Transverse colon (tissue), 4 donors: Measurements from ENCODE around the gene E2F1. TPM values are rescaled to one million over a fixed set of nuclear protein-coding genes. Genes with fewer than 3 reads are reported as not detected.

Experiments
- DNase-seq: peaks from one replicate; pipeline ENCODE4 v3.0.0-alpha.2; 2019
- H3K27ac ChIP-seq, 4 donors: fragments of 200-600 bp; sonication (generic); 2 replicates each; pipeline ENCODE4 v1.5.1; 2016 to 2018; ENCODE audit warnings: inconsistent platforms in 4 of 4
- H3K27me3 ChIP-seq: fragments of 200-600 bp; sonication (generic); 2 replicates; pipeline ENCODE4 v1.5.1; 2017; ENCODE audit warnings: inconsistent platforms
- H3K36me3 ChIP-seq, 4 donors: fragments of 200-600 bp; sonication (generic); 2 replicates each; pipeline ENCODE4 v1.5.1; 2017 to 2019; ENCODE audit warnings: inconsistent platforms in 4 of 4
- H3K4me1 ChIP-seq, 4 donors: fragments of 200-600 bp; sonication (generic); 2 replicates each; pipeline ENCODE4 v1.5.1; 2017 to 2020; ENCODE audit warnings: inconsistent platforms in 4 of 4
- H3K4me3 ChIP-seq, 4 donors: fragments of 200-600 bp; sonication (generic); 1 replicate in 1 of 4; 2 replicates in 3 of 4; pipeline versions ENCODE4 v1.5.1 to v1.6.1; 2017 to 2019; ENCODE audit warnings: inconsistent platforms in 4 of 4
- H3K9me3 ChIP-seq, 2 donors: fragments of 200-600 bp; sonication (generic); 2 replicates each; pipeline ENCODE4 v1.5.1; 2017 to 2019; ENCODE audit warnings: inconsistent platforms in 2 of 2
- EP300 ChIP-seq: sonication (generic); formaldehyde crosslinking; IDR thresholded peaks from one replicate; pipeline ENCODE4 v1.6.1; 2017; ENCODE audit warnings: antibody characterized with exemption, low read depth
- POLR2A ChIP-seq: fragments of 450-650 bp; IDR thresholded peaks from one replicate; pipeline ENCODE4 v1.6.1; 2016; ENCODE audit warnings: antibody characterized with exemption, mild to moderate bottlenecking, moderate library complexity
- POLR2AphosphoS5 ChIP-seq, 3 donors: sonication (generic); formaldehyde crosslinking; IDR thresholded peaks; one replicate each; pipeline ENCODE4 v1.6.1; 2016; ENCODE audit warnings: antibody characterized with exemption in 3 of 3
- WGBS, 2 donors: methylation state at CpG; one replicate each; pipeline ENCODE4 v1.1.5; 2018; ENCODE audit warnings: low coverage in 1 of 2; 5-methylcytosine and 5-hydroxymethylcytosine counted together
- in situ Hi-C, 4 donors: fragments of 200-750 bp; cut with MboI; loops; one replicate each; pipeline versions ENCODE4 v1.15.0 to v1.15.1; 2017; ENCODE audit warnings: low sequenced_read_pairs in 3 of 4, low pct_ligation_motif_present in 1 of 4, low pct_unique_long_range_greater_than_20kb in 1 of 4
- intact Hi-C: fragments of 100-400 bp; cut with DNase I; formaldehyde crosslinking; loops from one replicate; pipeline ENCODE4 v1.15.1; 2023; ENCODE audit warnings: low total_unique reads
- total RNA-seq, 4 donors: library from RNA; depleted of rRNA; stranded (reverse); fragments of >200 nt; gene quantifications; one replicate each; pipeline ENCODE4 v1.1.0, GENCODE V29; 2016
- TF ChIP-seq, protein P1 (sequence below), 5 experiments: fragments of 200-600 bp in 3 of 5; fragments of 450-650 bp in 2 of 5; sonication (generic) in 3 of 5; IDR thresholded peaks; 1 replicate in 2 of 5; 2 replicates in 3 of 5; pipeline ENCODE4 v1.5.1; 2016 to 2017; ENCODE audit warnings: antibody characterized with exemption in 5 of 5, inconsistent platforms in 3 of 5, mild to moderate bottlenecking in 2 of 5, moderate library complexity in 1 of 5

E2F1 gene
- total RNA-seq, 4 donors from 2014 or later = 1.2 to 2.7 (median 2.1) TPM; not detected in 1

DNA sequence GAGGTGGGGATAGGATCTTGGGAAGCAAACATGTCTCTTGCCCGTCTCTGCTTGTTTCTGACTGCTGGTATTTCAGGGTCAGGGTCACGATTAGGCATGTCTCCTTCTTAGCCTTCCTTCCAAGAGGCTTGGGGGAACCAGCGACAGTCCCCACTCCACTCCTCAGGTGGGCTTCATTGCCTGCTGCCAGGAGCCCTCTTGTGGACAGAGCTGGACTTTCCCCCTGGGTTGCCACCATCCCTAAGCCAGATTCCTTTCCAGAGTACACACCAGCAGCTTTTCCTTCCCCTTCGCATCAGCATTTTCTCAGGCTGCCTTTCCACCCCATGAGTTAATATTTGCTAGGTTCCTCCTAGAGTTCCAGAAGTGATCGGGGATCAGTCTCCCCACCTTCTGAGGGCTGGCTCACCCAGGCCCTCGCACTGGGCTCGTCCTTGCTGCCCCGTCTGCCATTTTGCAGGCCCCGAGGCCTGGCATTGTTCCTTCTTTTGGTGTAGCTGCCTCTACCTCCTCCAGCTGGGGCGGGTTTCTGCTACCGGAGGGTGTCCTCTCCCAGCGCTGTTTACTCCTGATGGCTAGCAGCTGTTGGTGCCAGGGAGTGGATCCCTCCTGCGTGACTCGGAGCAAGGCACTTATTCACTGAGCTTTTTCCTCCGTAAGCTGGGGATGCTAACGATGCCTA is 32.8 kb downstream of the E2F1 start:
- TF ChIP-seq EP300 = no peak
- TF ChIP-seq, protein P1, sequence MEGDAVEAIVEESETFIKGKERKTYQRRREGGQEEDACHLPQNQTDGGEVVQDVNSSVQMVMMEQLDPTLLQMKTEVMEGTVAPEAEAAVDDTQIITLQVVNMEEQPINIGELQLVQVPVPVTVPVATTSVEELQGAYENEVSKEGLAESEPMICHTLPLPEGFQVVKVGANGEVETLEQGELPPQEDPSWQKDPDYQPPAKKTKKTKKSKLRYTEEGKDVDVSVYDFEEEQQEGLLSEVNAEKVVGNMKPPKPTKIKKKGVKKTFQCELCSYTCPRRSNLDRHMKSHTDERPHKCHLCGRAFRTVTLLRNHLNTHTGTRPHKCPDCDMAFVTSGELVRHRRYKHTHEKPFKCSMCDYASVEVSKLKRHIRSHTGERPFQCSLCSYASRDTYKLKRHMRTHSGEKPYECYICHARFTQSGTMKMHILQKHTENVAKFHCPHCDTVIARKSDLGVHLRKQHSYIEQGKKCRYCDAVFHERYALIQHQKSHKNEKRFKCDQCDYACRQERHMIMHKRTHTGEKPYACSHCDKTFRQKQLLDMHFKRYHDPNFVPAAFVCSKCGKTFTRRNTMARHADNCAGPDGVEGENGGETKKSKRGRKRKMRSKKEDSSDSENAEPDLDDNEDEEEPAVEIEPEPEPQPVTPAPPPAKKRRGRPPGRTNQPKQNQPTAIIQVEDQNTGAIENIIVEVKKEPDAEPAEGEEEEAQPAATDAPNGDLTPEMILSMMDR (IDR thresholded peaks at IDR 0.05) = peak; percentile 71 to 81 (median 76)
- no peak for TF ChIP-seq POLR2A
- TF ChIP-seq POLR2AphosphoS5 (IDR thresholded peaks at IDR 0.05) = peak in 2 of 3 donors; percentile 4 to 8
- peak; percentile 64 for DNase-seq
- Histone ChIP-seq H3K36me3 (no peaks in the 10 kb centered on the region), H3K27ac (peak overlapping the region; percentile 36 to 74 (median 54)), H3K4me1 (peaks cover 17 to 45% (median 22%) of the 10 kb centered on the region in 4 donors), H3K9me3 (no peaks in the 10 kb centered on the region), H3K27me3 (no peaks in the 10 kb centered on the region), H3K4me3 (no peak overlapping the region)
- in situ Hi-C loops = loop anchor here (5.0 to 10.0 kb wide), 3 partner anchors 189 to 201 kb away; no protein-coding TSS in a partner anchor
- WGBS, 2 donors = 0 to 34% methylated on average over 2 to 16 of the region's 16 CpGs
- intact Hi-C loops = loop anchor here (2.0 kb wide), 1 partner anchor 195 kb away; no protein-coding TSS in a partner anchor

DNA sequence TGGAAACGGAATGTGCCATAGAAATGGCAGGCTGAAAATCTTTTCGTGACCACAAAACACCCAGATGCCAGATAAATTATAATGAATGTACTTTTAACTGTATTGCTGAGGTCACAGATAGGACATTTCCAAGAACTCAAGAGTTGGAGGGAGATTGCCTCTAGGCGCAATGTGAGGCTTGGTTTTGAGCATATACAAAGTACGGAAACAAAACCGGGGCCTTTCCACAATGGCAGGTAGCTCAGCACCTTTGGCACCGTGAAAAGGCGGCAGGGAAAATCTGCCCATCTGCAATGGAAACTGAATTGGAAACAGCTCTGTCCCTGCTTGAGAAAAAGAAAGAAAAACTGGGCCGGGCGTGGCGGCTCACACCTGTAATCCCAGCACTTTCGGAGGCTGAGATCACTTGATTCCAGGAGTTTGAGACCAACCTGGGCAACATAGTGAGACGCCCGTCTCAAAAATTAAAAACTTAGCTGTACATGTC is 34.6 kb downstream of the E2F1 start:
- Histone ChIP-seq H3K27ac (peak overlapping the region in 1 of 4 donors; percentile 15), H3K9me3 (no peaks in the 10 kb centered on the region), H3K27me3 (no peaks in the 10 kb centered on the region), H3K4me3 (no peak overlapping the region), H3K36me3 (no peaks in the 10 kb centered on the region), H3K4me1 (peaks cover 17 to 57% (median 25%) of the 10 kb centered on the region in 4 donors)
- intact Hi-C loops (loop anchor here (2.0 kb wide), 1 partner anchor 193 kb away; no protein-coding TSS in a partner anchor), in situ Hi-C loops (loop anchor here (5.0 to 10.0 kb wide), 3 partner anchors 187 to 199 kb away; no protein-coding TSS in a partner anchor)
- TF ChIP-seq, protein P1 (IDR thresholded peaks at IDR 0.05) = no peak
- WGBS, 2 donors = 60 to 72% methylated on average over 11 to 13 of the region's 13 CpGs
- no peak for DNase-seq

DNA sequence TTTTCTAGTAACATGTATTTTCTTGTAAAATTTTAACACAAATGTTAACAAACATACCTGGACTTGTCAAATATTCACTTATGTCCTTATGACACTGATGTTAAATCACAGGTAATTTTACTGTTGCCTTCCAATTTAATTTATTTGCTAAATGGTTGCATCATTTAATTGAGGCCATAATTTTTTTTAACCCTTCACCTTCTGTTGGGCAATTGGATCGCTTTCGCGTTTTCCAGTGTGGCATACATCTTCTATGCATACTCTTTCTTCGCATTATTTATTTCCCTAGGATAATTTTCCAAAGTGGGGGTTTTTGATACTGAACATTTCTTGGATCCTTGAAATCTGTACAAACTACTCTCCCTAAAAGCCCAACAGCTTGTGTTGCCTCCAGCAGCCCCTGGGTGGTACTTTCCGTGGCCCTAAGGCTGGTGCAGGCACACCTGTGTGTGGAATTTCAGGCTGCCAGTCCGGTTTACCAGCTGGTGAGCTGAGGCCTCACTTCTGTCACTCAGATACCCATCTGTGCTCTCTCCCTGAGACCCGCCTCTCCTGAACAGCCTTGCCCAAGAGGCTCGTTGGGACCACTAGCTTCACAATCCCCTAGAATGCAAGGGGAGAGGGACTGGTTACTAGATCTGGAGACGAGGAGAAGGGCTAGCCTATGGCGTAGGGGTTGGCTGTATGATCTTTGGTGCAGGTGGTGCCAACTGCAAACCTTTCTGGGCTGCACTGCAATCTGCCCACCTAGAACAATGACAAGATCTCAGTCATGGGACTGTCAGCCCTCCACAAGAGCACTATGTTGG is 35.2 kb downstream of the E2F1 start:
- peak; percentile 64 for DNase-seq
- Histone ChIP-seq H3K36me3 (no peaks in the 10 kb centered on the region), H3K27me3 (no peaks in the 10 kb centered on the region), H3K4me1 (peaks cover 17 to 57% (median 25%) of the 10 kb centered on the region in 4 donors), H3K4me3 (no peak overlapping the region), H3K27ac (peak overlapping the region in 1 of 4 donors; percentile 12), H3K9me3 (no peaks in the 10 kb centered on the region)
- TF ChIP-seq POLR2AphosphoS5 (IDR thresholded peaks at IDR 0.05) = peak; percentile 35 to 70 (median 50)
- no peak for TF ChIP-seq EP300
- TF ChIP-seq, protein P1 (IDR thresholded peaks at IDR 0.05) = no peak
- 59 to 64% methylated on average over 5 to 10 of the region's 10 CpGs for WGBS, 2 donors
- intact Hi-C loops = no loop called here
- in situ Hi-C loops = loop anchor here (5.0 to 10.0 kb wide), 3 partner anchors 186 to 199 kb away; no protein-coding TSS in a partner anchor
